ENCODE results near the gene TAAR2. TPM values are rescaled to one million over a fixed set of nuclear protein-coding genes. Genes with fewer than 3 reads are reported as not detected.

TAAR2 gene
- total and polyA plus RNA-seq, 2 donors (not counting 3 experiments of a cell fraction or from before 2014, with no cell fraction given): not detected

GRCh38 chr6:132633362-132633761, 9.3 kb upstream of the TAAR2 start:
- ChIA-PET CTCF (no interaction called here), POLR2A (no interaction called here)
- peaks cover 0 to 3% of the 10 kb centered on the region in 2 experiments for H3K27me3 ChIP-seq (ENCODE audit: control insufficient read depth in 2 of 2, insufficient read depth in 2 of 2, low read length in 2 of 2)
- no peak for TF ChIP-seq POLR2AphosphoS5 (IDR thresholded peaks at IDR 0.05; ENCODE audit: insufficient read depth, low read depth, low read length)
- TF ChIP-seq EZH2 (IDR thresholded peaks at IDR 0.05; ENCODE audit: borderline replicate concordance, low read depth, low read length, severe bottlenecking): no peak
- no peak for TF ChIP-seq GATA2 (IDR thresholded peaks at IDR 0.05; ENCODE audit: insufficient read depth, insufficient read length, low read depth, low read length)
- TF ChIP-seq MYC (IDR thresholded peaks at IDR 0.05; ENCODE audit: low read depth, low read length): no peak
- no peak for TF ChIP-seq JUN (IDR thresholded peaks at IDR 0.05; ENCODE audit: borderline replicate concordance, insufficient read depth, insufficient read length, low read depth)
- no peak for TF ChIP-seq POLR2A (IDR thresholded peaks at IDR 0.05; ENCODE audit: low read depth, low read length)
- TF ChIP-seq MAX (IDR thresholded peaks at IDR 0.05; ENCODE audit: insufficient read depth, insufficient read length): no peak
- TF ChIP-seq, protein P1, sequence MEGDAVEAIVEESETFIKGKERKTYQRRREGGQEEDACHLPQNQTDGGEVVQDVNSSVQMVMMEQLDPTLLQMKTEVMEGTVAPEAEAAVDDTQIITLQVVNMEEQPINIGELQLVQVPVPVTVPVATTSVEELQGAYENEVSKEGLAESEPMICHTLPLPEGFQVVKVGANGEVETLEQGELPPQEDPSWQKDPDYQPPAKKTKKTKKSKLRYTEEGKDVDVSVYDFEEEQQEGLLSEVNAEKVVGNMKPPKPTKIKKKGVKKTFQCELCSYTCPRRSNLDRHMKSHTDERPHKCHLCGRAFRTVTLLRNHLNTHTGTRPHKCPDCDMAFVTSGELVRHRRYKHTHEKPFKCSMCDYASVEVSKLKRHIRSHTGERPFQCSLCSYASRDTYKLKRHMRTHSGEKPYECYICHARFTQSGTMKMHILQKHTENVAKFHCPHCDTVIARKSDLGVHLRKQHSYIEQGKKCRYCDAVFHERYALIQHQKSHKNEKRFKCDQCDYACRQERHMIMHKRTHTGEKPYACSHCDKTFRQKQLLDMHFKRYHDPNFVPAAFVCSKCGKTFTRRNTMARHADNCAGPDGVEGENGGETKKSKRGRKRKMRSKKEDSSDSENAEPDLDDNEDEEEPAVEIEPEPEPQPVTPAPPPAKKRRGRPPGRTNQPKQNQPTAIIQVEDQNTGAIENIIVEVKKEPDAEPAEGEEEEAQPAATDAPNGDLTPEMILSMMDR (IDR thresholded peaks at IDR 0.05; ENCODE audit: extremely low read depth in 1 of 2, insufficient read depth in 1 of 2, low read depth in 1 of 2, low read length in 2 of 2): no peak
- TF ChIP-seq FOS (IDR thresholded peaks at IDR 0.05; ENCODE audit: borderline replicate concordance, insufficient read depth, low read length): no peak
- H3K4me2 ChIP-seq (ENCODE audit: insufficient read depth, low read length): no peak overlapping the region
- H3K27ac ChIP-seq (ENCODE audit: insufficient read depth, low read depth, low read length): no peak overlapping the region
- no TSS peak for BruUV-seq (replicated peaks)
- no peak overlapping the region for H2AFZ ChIP-seq (ENCODE audit: low read depth, low read length)
- intact Hi-C loops (cut with micrococcal nuclease) (no loop called here), dilution Hi-C loops (cut with MboI; ENCODE audit: extremely low pct_ligation_motif_present, low sequenced_read_pairs) (no loop called here)
- FAIRE-seq: no peak
- no peaks in the 10 kb centered on the region for H3K9me3 ChIP-seq (replicated peaks; ENCODE audit: control insufficient read depth, insufficient read depth, low read length)
- DNase-seq (ENCODE audit: low read depth, low spot score): no peak
- H3K4me3 ChIP-seq (replicated peaks in 1 of 3; ENCODE audit: insufficient read depth in 1 of 3, low read depth in 1 of 3, low read length in 3 of 3): no peak overlapping the region
- H3K9me1 ChIP-seq (replicated peaks; ENCODE audit: control insufficient read depth, extremely low read depth, insufficient read depth, low read length): no peaks in the 10 kb centered on the region
- H3K4me1 ChIP-seq (ENCODE audit: control insufficient read depth, extremely low read depth, insufficient read depth, low read length): no peaks in the 10 kb centered on the region
- no peaks in the 10 kb centered on the region for H3K79me2 ChIP-seq (ENCODE audit: control insufficient read depth, insufficient read depth, low read length)
- H4K20me1 ChIP-seq (replicated peaks; ENCODE audit: control insufficient read depth, extremely low read depth, insufficient read depth, low read length): no peaks in the 10 kb centered on the region
- no peaks in the 10 kb centered on the region for H3K36me3 ChIP-seq (ENCODE audit: control insufficient read depth in 2 of 2, extremely low read depth in 1 of 2, insufficient read depth in 2 of 2, low read length in 2 of 2)
- no peak overlapping the region for H3K9ac ChIP-seq (replicated peaks; ENCODE audit: extremely low read depth, insufficient read depth, low read length)
